GM12891 (cell line): ENCODE results near the gene ARRB1.
"Not testable (repeated sequence)": the region's sequence is repeated elsewhere in the genome, so short reads cannot be mapped to it uniquely, and the experiment has no call there.

Experiments used
- DNase-seq: peaks from one replicate; pipeline ENCODE4 v3.0.0; 2011; ENCODE audit warnings: low spot score; ENCODE audit not compliant: insufficient read length
- FAIRE-seq: peaks from 2 replicates; lab custom pipeline; 2011; peaks lifted over from hg19 to GRCh38; lab: Jason Lieb, UNC
- PAX5 ChIP-seq: IDR thresholded peaks from 2 replicates; pipeline ENCODE4 v1.6.1; 2011; ENCODE audit warnings: low read length, moderate library complexity, mild to moderate bottlenecking; ENCODE audit not compliant: insufficient read depth, severe bottlenecking
- POLR2A ChIP-seq: IDR thresholded peaks from 2 replicates; pipeline ENCODE4 v1.6.1; 2011; ENCODE audit warnings: low read depth, low read length, control low read depth
- POLR2AphosphoS5 ChIP-seq: IDR thresholded peaks from 2 replicates; pipeline ENCODE4 v1.6.1; 2011; ENCODE audit warnings: low read depth, low read length, control low read depth
- POU2F2 ChIP-seq: IDR thresholded peaks from 2 replicates; pipeline ENCODE4 v1.6.1; 2011; ENCODE audit warnings: low read depth, mild to moderate bottlenecking, control low read depth, low read length, moderate library complexity
- SPI1 ChIP-seq: IDR thresholded peaks from 2 replicates; pipeline ENCODE4 v1.6.1; 2011; ENCODE audit warnings: low read depth, low read length, control low read depth
- TAF1 ChIP-seq: IDR thresholded peaks from 2 replicates; pipeline ENCODE4 v1.6.1; 2011; ENCODE audit warnings: low read depth, low read length, control low read depth

ARRB1 gene

DNA sequence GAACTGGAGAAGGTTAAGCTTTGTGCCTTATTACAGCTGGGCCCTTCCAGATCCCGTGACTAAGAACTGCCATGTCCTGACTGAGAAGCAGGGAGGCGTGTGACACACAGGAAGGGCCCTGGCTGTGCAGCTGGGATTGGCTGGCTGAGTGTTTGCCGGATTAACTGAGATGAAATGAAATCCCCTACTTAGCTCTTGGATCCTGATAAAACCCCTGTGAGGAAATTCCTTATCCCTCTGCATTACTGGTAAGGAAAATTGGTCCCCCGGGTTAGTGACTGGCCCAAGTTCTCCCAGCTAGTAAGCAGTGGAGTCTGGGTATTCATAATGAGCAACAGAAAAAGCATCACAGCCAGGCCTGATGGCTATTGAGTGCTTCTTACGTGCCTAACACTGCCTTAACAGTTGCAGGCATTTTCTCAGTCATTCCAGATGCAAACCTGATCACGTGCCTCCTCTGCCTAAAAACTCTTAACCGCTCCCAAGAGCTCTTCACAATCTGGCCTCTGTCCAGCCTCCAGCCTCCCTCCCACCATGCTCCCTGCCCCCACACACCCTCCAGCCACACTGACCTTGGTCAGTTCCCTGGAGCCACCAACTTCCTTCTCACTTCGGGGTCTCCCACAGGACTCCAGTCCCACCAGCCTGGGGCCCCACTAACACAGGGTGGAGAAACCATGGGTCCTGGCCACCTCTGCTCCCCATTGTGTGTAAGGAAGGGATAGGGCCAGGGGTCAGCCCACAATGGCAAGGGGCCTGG lies 37.8 kb downstream of the ARRB1 start:
- no peak for DNase-seq
- no peak for FAIRE-seq
- TF ChIP-seq POLR2A (no peak), POU2F2 (no peak), SPI1 (no peak)

DNA sequence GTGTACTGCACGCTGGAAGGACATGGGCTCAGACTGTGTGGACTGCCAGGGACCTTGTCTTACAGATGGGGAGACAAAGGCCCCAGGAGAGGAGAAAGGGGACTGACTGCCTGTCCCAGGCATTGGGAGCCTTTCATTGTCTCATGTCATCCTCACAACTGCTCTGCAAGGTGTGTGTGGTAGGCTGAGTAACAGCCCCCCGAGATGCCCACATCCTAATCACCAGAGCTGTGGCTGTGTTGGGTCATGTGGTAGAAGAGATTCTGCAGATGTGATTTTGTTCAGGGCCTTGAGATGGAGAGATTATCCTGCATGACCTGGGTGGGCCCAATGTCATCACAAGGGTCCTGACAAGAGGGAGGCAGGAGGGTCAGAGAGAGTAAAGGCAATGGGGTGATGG lies 39.1 kb downstream of the ARRB1 start:
- TF ChIP-seq POLR2AphosphoS5, result no peak
- no peak for TF ChIP-seq POLR2A
- TF ChIP-seq PAX5, result no peak
- TF ChIP-seq POU2F2, result no peak
- no peak for TF ChIP-seq TAF1
- TF ChIP-seq SPI1, result no peak
- FAIRE-seq, result no peak
- no peak for DNase-seq

DNA sequence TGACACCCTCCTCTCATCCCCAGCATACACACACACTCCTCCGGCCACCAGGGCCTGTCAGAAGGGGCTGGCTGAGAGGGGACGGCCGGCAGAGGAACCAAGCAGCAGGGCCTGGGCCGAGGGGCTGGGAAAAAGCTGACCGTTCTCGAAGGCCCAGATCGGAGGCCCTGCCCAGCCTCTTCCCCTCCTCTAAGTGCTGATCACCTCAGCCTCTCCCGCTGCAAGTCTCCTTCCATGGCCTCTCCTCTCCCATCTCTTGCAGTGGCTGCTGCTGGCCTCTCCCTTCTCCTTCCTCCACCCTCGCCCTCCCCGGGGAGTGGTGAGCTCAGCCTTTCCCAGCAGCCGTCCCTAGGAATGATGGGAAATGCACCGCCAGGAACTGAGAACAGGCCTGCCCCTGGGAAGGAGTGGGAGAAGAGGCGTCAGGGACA lies 39.6 kb downstream of the ARRB1 start:
- DNase-seq (no peak), FAIRE-seq (no peak)
- TF ChIP-seq TAF1 (no peak), PAX5 (no peak)

DNA sequence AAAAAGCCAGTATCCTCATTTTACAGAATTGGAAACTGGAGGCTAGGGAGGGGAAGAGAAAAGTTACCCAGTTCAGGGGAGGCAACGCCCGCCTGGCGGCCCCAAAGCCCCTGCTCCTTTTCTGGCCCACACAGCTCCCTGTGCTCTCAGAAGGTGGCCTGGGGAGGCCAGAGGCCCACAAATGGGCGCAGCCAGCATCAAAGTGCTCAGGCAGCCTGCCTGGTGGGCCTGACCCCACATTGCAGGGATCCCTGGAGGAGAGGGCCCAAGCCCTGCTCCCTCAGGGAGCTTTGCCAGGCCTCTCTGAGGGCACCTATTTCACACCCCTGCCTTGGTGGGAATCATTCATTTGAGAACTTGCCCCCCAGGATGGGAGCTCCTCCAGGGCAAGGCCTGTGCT lies 42.5 kb downstream of the ARRB1 start:
- TF ChIP-seq TAF1 (no peak), SPI1 (no peak), POU2F2 (no peak)
- DNase-seq (no peak), FAIRE-seq (no peak)

DNA sequence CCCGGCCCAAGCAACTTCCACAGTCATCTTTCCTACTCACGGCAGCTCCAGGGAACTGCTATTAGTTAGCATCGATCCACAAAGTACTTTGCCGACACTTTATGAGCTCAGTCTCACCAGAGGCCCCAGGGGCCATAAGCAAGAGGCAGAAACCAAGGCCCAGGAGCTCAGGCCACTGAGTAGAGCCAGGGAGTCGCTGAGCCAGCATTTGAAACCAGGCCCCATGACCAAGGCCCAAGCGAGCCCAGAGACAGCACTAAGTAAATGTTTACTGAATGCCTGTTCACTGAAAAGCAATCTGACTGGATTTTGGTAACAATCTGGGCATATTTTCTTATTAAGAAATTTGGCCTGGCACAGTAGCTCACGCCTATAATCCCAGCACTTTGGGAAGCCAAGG lies 43.3 kb downstream of the ARRB1 start:
- no peak for TF ChIP-seq POLR2A
- no peak for TF ChIP-seq POLR2AphosphoS5
- TF ChIP-seq TAF1, result no peak
- no peak for TF ChIP-seq PAX5
- no peak for TF ChIP-seq SPI1
- TF ChIP-seq POU2F2, result no peak

DNA sequence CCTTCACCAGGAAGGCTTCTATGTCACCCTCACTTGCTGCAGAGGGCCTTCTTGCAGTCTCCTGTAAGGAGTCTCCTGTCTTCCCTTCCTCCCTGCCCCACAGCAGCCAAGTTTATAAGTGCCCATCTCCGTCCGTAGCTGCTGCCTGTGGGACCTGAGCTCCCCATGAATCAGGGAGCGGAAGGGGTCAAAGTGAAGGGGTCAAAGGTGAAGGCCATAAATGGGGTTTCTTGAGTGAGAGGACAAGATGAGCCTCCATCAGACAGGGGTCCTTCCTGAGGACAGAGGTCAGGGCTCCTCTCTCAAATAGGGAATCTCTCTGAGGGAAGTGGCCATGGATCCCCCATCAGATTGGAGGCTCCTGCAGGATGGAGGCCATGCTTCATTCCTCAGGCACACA lies 44.4 kb downstream of the ARRB1 start:
- DNase-seq, result no peak
- TF ChIP-seq POLR2AphosphoS5 (no peak), POLR2A (no peak), PAX5 (no peak), POU2F2 (no peak), SPI1 (no peak), TAF1 (no peak)

More for the DNA sequence above, 43.3 kb downstream of the ARRB1 start:
- DNase-seq (no peak), FAIRE-seq (no peak)

DNA sequence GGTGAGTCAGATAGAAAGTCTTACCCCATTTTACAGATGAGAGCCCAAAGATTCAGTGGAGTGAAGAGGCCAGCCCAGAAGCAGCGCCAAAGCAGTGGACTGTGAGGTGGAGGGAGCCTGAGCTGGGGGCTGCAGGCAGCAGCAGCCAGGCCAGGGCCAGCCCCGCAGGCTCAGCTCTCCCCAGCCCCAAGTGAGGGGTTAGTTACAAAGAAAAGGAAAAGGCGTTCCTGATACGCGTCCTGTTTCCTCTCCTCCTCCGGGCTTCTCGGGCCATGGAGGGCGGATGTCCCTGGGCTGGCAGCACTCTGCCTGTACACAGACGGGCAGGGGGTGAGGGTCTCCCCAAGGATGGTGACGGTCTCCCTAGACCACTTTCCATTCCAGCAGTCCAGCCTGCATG lies 44.9 kb downstream of the ARRB1 start:
- no peak for FAIRE-seq
- no peak for TF ChIP-seq POLR2A
- TF ChIP-seq TAF1, result no peak
- TF ChIP-seq PAX5, result no peak
- no peak for TF ChIP-seq POU2F2
- TF ChIP-seq POLR2AphosphoS5, result no peak
- TF ChIP-seq SPI1, result no peak
- no peak for DNase-seq

More for the DNA sequence above, 44.4 kb downstream of the ARRB1 start:
- FAIRE-seq, result no peak

DNA sequence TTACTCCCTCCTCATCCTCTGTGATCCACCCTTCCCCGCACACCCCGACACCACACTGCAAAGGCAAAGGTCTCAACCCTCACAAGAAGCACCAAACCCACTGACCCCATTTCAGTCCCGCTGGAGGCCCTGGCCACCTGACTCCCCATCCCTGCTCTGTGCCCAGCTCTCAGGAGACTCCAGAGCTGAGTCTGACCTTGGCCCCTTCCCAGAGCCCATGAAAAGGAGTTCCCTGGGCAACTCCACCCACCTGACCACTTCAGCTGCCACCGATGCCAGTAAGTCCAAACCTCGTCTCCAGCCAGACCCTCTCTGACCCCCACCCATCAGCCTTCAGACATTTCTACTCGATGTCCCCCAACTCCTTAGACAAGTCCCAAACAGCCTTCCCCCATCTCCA lies 45.5 kb downstream of the ARRB1 start:
- DNase-seq, result no peak
- no peak for TF ChIP-seq POLR2AphosphoS5
- TF ChIP-seq SPI1, result no peak
- no peak for TF ChIP-seq POU2F2
- TF ChIP-seq POLR2A, result no peak
- TF ChIP-seq PAX5, result no peak
- TF ChIP-seq TAF1, result no peak
- FAIRE-seq, result no peak

DNA sequence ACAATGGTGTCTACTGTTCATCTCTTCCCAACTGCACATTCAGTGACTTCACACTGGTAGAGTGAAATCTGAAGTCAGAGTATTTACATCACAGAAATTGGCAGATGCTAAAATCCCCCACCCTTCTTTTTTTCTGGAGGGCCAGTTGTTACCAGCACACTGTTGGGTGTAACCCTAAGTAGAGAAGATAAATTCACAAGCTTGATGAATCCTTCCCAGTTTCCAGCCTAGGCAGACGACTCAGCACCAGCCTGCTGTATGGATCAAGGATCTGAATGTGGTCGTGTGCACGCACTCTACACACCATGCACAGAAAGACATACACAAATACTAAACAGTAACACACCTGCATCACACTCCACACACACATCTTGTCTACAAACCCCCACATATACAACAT lies 46.0 kb downstream of the ARRB1 start:
- TF ChIP-seq SPI1 (no peak), TAF1 (no peak), PAX5 (no peak), POU2F2 (no peak)
- DNase-seq (no peak), FAIRE-seq (no peak)

DNA sequence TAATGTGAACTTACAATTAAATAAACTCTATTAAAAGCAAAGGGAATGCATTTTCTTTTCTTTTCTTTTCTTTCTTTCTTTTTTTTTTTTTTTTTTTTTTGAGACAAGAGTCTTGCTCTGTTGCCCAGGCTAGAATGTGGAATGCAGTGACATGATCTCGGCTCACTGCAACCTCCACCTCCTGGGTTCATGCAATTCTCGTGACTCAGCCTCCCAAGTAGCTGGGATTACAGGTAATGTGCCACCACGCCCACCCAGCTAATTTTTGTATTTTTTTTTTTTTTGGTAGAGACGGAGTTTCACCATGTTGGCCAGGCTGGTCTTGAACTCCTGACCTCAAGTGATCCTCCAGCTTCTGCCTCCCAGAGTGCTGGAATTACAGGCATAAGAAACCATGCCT lies 46.5 kb downstream of the ARRB1 start:
- DNase-seq, FAIRE-seq: not testable (repeated sequence)
